Measurements from ENCODE around the gene WARS2.

WARS2 gene

DNA sequence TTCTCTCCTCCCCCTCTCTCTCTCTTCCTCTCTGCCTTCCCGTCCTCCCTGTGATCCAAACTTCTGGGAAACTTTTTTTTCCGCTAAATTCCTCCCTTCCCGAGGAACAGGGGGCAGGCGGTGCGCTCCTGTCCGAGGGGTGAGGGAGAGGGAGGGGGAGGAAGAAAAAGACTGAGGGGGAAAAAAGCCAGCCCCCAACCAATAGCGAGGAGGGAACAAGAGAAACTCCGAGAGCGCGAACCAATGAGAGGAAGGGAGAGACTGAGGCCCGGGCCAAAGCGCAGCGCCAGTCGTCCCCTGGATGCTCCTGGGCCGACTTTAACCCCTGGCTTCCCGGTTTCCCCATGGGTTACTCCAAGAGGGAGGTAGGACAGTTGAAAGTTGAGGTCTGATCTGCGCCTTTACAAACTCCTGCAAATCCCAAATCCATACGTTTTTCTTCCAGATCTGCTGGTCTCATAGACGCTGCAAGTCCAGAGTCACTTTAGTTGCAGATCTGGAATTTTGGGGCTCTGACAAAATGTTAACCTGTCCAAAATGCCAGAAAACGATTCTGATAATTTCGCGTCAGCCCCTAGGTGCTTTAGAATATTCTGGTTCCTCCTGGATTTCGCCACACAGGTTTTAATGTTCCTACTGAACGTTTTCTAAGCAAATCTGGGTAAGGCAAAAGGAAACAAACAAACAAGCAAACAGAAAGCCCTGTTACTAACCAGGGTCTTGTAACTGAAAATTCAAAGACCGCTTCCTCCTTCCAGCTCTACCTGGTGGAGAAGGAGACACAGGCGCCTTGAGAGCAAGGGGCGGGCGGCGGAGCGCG is 152.1 kb downstream of the WARS2 start, which contains the start of gene TBX15:
TBX15 (minus strand) TSS at position 158 of the 820 bp plus-strand sequence. CDS start 548 bp downstream, outside the sequence.
- TF ChIP-seq GATA1 (IDR thresholded peaks at IDR 0.05; ENCODE audit: low read depth, low read length) (no peak), POLR2A (IDR thresholded peaks at IDR 0.05; ENCODE audit: low read length) (no peak)
- no peak for DNase-seq

GRCh38 chr1:118987468-118988185 is 152.8 kb downstream of the WARS2 start:
- DNase-seq, result peak in 1 of 2 experiments; percentile 8
- TF ChIP-seq GATA1 (IDR thresholded peaks at IDR 0.05; ENCODE audit: low read depth, low read length) (no peak), POLR2A (IDR thresholded peaks at IDR 0.05; ENCODE audit: low read length) (no peak)

DNA sequence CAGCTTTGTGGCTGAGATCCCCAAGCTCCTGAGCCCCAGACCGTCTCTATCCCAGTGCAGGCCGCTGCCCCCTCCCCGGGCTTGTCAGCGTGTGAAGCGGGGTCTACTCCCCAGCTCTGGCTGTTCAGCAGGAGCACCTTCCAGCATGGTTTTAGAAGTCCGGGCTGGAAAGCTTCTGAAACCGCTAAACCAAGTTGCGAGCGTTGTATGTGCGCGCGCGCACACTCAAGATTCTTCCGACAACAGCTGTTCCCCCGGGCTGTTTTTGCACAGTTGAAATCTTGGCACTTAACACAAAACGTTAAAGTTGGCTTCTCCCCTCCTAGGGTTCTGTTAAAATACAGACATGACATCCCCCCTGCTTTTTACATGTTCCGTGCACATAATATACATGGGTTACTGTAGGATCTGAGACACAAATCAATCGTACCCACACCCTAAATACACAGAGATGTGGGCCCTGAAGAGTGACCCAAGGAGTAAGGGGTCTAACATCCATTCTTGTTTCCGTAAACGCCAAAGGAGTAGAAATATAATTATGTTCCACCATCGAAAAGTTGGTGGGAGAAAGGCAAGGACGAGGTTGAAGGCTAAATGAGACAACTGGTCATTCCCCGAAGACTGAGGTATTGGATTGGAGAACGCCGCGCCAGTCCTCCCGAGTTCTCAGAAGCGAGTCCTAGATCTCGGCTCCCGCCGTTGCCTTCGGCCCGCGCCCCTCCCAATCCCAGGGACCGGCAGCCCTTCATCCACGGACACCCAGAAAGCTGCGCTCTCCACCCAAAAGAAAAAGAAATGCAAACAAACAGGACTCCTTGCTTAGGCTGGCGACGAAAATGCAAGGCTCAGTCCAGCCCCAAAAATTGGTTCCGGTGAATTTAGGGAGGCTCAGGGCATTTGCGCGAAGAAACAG is 153.6 kb downstream of the WARS2 start:
- no peak for DNase-seq
- TF ChIP-seq POLR2A (IDR thresholded peaks at IDR 0.05; ENCODE audit: low read length), result no peak
- no peak for TF ChIP-seq GATA1 (IDR thresholded peaks at IDR 0.05; ENCODE audit: low read depth, low read length)

- no peak for TF ChIP-seq POLR2A (IDR thresholded peaks at IDR 0.05; ENCODE audit: low read length)
- no peak for TF ChIP-seq GATA1 (IDR thresholded peaks at IDR 0.05; ENCODE audit: low read depth, low read length)
Measured at GRCh38 chr1:118985640-118986554, 154.6 kb downstream of the WARS2 start.

GRCh38 chr1:118984722-118985639 is 155.5 kb downstream of the WARS2 start:
- DNase-seq, result no peak
- no peak for TF ChIP-seq GATA1 (IDR thresholded peaks at IDR 0.05; ENCODE audit: low read depth, low read length)
- no peak for TF ChIP-seq POLR2A (IDR thresholded peaks at IDR 0.05; ENCODE audit: low read length)

More at GRCh38 chr1:118985640-118986554, 154.6 kb downstream of the WARS2 start:
- no peak for DNase-seq

GRCh38 chr1:118984086-118984721 is 156.2 kb downstream of the WARS2 start:
- DNase-seq, result peak in 1 of 2 experiments; percentile 22
- TF ChIP-seq GATA1 (IDR thresholded peaks at IDR 0.05; ENCODE audit: low read depth, low read length), result no peak
- TF ChIP-seq POLR2A (IDR thresholded peaks at IDR 0.05; ENCODE audit: low read length), result no peak

DNA sequence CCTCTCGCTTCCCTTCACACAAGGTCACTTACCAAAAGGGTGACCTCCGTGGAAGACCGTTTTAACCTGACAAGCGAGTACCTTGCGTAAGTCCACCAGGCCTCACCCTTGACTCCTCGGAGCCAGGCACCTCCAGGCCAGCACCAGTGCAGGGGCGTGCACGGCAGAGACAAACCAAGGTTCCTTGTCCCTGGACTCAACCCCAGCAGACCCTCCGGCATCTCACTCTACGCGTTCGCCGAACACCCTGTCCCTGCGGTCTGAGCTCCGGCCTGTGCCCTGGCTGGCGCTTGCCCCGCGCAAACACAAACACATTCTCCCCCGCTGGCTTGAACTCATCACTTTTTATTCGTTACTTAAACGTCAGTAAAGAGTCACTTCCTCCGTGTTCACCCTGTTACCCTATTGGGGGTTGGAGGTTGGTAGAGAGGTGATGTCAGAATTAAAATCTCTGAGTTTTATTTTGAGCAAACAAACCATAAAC is 156.9 kb downstream of the WARS2 start:
- no peak for TF ChIP-seq GATA1 (IDR thresholded peaks at IDR 0.05; ENCODE audit: low read depth, low read length)
- no peak for TF ChIP-seq POLR2A (IDR thresholded peaks at IDR 0.05; ENCODE audit: low read length)
- no peak for DNase-seq

DNA sequence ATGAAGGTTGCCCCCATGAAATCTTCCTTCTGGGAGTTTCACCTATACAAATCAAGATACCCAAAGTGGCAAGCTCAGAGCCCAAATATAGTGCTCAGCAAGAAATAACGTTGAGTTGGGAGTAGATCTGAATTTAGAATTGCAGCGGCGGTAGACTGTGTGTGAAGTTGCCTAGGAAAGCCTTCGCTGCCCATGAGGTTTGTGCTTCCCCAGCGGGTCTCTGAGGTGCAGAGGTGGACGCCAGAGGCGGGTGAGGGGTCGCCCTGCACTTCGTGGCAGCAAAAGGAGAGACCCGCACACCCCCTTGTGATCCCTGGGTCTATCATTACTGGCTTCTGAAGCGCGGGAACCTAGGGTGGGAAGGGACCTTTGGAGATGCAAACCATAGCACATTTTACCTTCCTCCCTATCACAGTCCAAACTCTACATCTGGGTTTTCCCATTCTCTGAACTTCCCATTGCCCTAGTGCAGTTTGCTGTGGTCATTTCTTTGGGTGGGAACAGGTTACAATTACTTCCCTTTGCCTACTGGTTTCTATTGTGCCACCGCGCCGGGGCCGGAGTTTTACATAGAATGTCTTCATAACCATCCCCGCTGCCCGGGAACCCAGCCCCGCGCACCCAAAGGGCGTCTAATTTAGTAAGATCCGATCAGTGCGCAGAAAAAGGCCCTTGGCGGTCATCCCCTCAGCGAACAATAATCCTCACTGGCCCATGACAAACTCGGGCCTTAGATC is 157.5 kb downstream of the WARS2 start:
- no peak for DNase-seq
- TF ChIP-seq GATA1 (IDR thresholded peaks at IDR 0.05; ENCODE audit: low read depth, low read length) (no peak), POLR2A (IDR thresholded peaks at IDR 0.05; ENCODE audit: low read length) (no peak)

- TF ChIP-seq GATA1 (IDR thresholded peaks at IDR 0.05; ENCODE audit: low read depth, low read length) (no peak), POLR2A (IDR thresholded peaks at IDR 0.05; ENCODE audit: low read length) (no peak)
- DNase-seq, result no peak
Measured at GRCh38 chr1:118982266-118982665, 158.2 kb downstream of the WARS2 start.

GRCh38 chr1:118981436-118981835 is 159.0 kb downstream of the WARS2 start:
- TF ChIP-seq POLR2A (IDR thresholded peaks at IDR 0.05; ENCODE audit: low read length), result no peak
- TF ChIP-seq GATA1 (IDR thresholded peaks at IDR 0.05; ENCODE audit: low read depth, low read length), result no peak
- no peak for DNase-seq

Measured in erythroblast (primary cell).